Measurements from ENCODE around the gene MRPS6. TPM values are rescaled to one million over a fixed set of nuclear protein-coding genes. Genes with fewer than 3 reads are reported as not detected.

MRPS6 gene
- total and polyA plus RNA-seq, 2 of the 13 experiments (the other 11 are each of a cell fraction or from before 2014, with no cell fraction given), result 14.2 to 26.9 TPM

DNA sequence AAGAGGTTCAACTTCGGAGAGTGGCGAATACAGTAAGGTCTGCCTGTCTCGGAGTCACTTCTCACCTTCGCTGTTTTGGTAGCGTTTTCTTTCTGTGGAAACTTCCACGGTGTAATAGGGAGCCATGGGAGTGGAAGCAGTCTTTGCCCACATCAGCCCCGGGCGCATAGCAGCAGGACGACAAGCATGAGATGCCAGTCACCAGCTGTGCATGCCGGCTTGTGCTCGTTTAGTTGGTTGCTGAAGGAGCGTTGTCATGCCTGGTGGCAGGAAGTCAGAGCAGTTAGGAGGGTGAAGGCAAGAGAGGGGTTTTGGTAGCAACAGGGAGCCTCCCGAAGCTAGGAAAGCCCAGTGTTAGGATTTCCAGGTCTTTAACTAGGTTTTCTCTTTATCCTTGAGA is 58.8 kb downstream of the MRPS6 start (continued):
- TF ChIP-seq, protein P1, sequence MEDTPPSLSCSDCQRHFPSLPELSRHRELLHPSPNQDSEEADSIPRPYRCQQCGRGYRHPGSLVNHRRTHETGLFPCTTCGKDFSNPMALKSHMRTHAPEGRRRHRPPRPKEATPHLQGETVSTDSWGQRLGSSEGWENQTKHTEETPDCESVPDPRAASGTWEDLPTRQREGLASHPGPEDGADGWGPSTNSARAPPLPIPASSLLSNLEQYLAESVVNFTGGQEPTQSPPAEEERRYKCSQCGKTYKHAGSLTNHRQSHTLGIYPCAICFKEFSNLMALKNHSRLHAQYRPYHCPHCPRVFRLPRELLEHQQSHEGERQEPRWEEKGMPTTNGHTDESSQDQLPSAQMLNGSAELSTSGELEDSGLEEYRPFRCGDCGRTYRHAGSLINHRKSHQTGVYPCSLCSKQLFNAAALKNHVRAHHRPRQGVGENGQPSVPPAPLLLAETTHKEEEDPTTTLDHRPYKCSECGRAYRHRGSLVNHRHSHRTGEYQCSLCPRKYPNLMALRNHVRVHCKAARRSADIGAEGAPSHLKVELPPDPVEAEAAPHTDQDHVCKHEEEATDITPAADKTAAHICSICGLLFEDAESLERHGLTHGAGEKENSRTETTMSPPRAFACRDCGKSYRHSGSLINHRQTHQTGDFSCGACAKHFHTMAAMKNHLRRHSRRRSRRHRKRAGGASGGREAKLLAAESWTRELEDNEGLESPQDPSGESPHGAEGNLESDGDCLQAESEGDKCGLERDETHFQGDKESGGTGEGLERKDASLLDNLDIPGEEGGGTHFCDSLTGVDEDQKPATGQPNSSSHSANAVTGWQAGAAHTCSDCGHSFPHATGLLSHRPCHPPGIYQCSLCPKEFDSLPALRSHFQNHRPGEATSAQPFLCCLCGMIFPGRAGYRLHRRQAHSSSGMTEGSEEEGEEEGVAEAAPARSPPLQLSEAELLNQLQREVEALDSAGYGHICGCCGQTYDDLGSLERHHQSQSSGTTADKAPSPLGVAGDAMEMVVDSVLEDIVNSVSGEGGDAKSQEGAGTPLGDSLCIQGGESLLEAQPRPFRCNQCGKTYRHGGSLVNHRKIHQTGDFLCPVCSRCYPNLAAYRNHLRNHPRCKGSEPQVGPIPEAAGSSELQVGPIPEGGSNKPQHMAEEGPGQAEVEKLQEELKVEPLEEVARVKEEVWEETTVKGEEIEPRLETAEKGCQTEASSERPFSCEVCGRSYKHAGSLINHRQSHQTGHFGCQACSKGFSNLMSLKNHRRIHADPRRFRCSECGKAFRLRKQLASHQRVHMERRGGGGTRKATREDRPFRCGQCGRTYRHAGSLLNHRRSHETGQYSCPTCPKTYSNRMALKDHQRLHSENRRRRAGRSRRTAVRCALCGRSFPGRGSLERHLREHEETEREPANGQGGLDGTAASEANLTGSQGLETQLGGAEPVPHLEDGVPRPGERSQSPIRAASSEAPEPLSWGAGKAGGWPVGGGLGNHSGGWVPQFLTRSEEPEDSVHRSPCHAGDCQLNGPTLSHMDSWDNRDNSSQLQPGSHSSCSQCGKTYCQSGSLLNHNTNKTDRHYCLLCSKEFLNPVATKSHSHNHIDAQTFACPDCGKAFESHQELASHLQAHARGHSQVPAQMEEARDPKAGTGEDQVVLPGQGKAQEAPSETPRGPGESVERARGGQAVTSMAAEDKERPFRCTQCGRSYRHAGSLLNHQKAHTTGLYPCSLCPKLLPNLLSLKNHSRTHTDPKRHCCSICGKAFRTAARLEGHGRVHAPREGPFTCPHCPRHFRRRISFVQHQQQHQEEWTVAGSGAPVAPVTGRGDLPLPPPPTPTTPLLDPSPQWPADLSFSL (CRISPR knock-in tag; IDR thresholded peaks at IDR 0.05), result no peak
- TF ChIP-seq ZKSCAN1 (IDR thresholded peaks at IDR 0.05; ENCODE audit: low read length) (no peak), TCF7 (IDR thresholded peaks at IDR 0.05; ENCODE audit: low read depth) (no peak), ZSCAN30 (CRISPR knock-in tag; IDR thresholded peaks at IDR 0.05) (no peak), ZFP82 (CRISPR knock-in tag; IDR thresholded peaks at IDR 0.05; ENCODE audit: borderline replicate concordance) (no peak), ZNF563 (CRISPR knock-in tag; IDR thresholded peaks at IDR 0.05) (no peak), ZNF816 (CRISPR knock-in tag; IDR thresholded peaks at IDR 0.05; ENCODE audit: borderline replicate concordance) (no peak)
- TF ChIP-seq, protein P2, sequence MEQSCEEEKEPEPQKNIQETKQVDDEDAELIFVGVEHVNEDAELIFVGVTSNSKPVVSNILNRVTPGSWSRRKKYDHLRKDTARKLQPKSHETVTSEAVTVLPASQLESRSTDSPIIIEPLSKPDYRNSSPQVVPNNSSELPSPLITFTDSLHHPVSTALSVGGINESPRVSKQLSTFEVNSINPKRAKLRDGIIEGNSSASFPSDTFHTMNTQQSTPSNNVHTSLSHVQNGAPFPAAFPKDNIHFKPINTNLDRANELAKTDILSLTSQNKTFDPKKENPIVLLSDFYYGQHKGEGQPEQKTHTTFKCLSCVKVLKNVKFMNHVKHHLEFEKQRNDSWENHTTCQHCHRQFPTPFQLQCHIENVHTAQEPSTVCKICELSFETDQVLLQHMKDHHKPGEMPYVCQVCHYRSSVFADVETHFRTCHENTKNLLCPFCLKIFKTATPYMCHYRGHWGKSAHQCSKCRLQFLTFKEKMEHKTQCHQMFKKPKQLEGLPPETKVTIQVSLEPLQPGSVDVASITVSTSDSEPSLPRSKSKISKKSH (CRISPR knock-in tag; IDR thresholded peaks at IDR 0.05; ENCODE audit: borderline replicate concordance), result no peak

Data from HepG2 (cell line).